Occipital lobe (tissue), 2 donors: ENCODE data around the gene PRELID1. TPM values are rescaled to one million over a fixed set of nuclear protein-coding genes. Genes with fewer than 3 reads are reported as not detected.
"Not testable (repeated sequence)": the region's sequence is repeated elsewhere in the genome, so short reads cannot be mapped to it uniquely, and the experiment has no call there.

Experiments used
- DNase-seq: peaks from one replicate; lab custom pipeline; 2025; lab: John Stamatoyannopoulos, UW
- total RNA-seq: library from RNA; depleted of rRNA; stranded (reverse); fragments of >200 nt; gene quantifications from one replicate; pipeline ENCODE4 v1.2.3, GENCODE V29; 2014

Gene PRELID1
- 34.6 TPM for total RNA-seq

GRCh38 chr5:177303121-177303924 lies at the start of gene PRELID1, which contains the start of gene RAB24:
Gene PRELID1 (plus strand): TSS chr5:177303799. CDS start chr5:177303986, 187 bp downstream.
Gene RAB24 (minus strand): TSS chr5:177303719. CDS start chr5:177303288, 431 bp downstream.
- peak; percentile 71 for DNase-seq

- DNase-seq, result no peak
Measured at GRCh38 chr5:177256296-177256695, 47.3 kb upstream of the PRELID1 start.

GRCh38 chr5:177258711-177259110 lies 44.9 kb upstream of the PRELID1 start:
- DNase-seq, result not testable (repeated sequence)

GRCh38 chr5:177260961-177261360 lies 42.6 kb upstream of the PRELID1 start:
- DNase-seq, result no peak

- no peak for DNase-seq
Measured at GRCh38 chr5:177261510-177261909, 42.1 kb upstream of the PRELID1 start.

GRCh38 chr5:177264178-177264577 lies 39.4 kb upstream of the PRELID1 start:
- DNase-seq, result no peak

- DNase-seq, result no peak
Measured at GRCh38 chr5:177265395-177265794, 38.2 kb upstream of the PRELID1 start.

- no peak for DNase-seq
Measured at GRCh38 chr5:177269232-177269895, 34.2 kb upstream of the PRELID1 start.

GRCh38 chr5:177269976-177270375 lies 33.6 kb upstream of the PRELID1 start:
- DNase-seq, result no peak

- no peak for DNase-seq
Measured at GRCh38 chr5:177270653-177271052, 32.9 kb upstream of the PRELID1 start.

- no peak for DNase-seq
Measured at GRCh38 chr5:177271113-177271512, 32.5 kb upstream of the PRELID1 start.

GRCh38 chr5:177275883-177276282 lies 27.7 kb upstream of the PRELID1 start:
- DNase-seq, result no peak

- no peak for DNase-seq
Measured at GRCh38 chr5:177276886-177277285, 26.7 kb upstream of the PRELID1 start.

GRCh38 chr5:177288191-177288590 lies 15.4 kb upstream of the PRELID1 start:
- DNase-seq, result no peak

- DNase-seq, result no peak
Measured at GRCh38 chr5:177290816-177291596, 12.6 kb upstream of the PRELID1 start.

- no peak for DNase-seq
Measured at GRCh38 chr5:177291735-177292134, 11.9 kb upstream of the PRELID1 start.

- no peak for DNase-seq
Measured at GRCh38 chr5:177293819-177294581, 9.6 kb upstream of the PRELID1 start.

- DNase-seq, result no peak
Measured at GRCh38 chr5:177294632-177295031, 9.0 kb upstream of the PRELID1 start.

- DNase-seq, result no peak
Measured at GRCh38 chr5:177295924-177296323, 7.7 kb upstream of the PRELID1 start.

GRCh38 chr5:177296581-177296980 lies 7.0 kb upstream of the PRELID1 start:
- DNase-seq, result no peak

GRCh38 chr5:177297922-177298321 lies 5.7 kb upstream of the PRELID1 start:
- DNase-seq, result no peak
